Measurements from ENCODE around the gene ZBTB16. TPM values are rescaled to one million over a fixed set of nuclear protein-coding genes. Genes with fewer than 3 reads are reported as not detected.

ZBTB16 gene
- total and polyA plus RNA-seq, 4 donors = 21.4 to 224 (median 102) TPM

DNA sequence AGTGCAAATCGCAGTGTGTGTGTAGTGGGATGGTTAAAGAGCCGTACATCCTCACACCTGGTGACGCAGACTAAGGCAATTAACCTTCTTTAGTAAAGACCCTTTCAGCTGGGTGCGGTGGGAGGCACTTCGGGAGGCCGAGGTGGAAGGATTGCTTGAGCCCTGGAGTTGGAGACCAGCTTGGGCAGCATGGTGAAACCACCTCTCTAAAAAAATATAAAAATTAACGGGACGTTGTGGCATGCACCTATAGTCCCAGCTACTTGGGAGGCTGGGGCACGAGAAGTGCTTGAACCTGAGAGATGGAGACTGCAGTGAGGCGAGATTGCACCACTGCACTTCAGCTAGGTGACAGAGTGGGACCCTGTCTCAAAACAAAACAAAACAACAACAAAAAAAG is 31.5 kb downstream of the ZBTB16 start:
- Histone ChIP-seq H3K36me3 (ENCODE audit: control insufficient read depth in 4 of 4, insufficient read depth in 4 of 4, low read length in 4 of 4) (peaks cover 0 to 25% (median 6%) of the 10 kb centered on the region in 4 donors), H3K27ac (ENCODE audit: low read depth in 1 of 2, low read length in 1 of 2) (peak overlapping the region in 1 of 2 donors; percentile 49), H3K4me3 (no peak overlapping the region), H3K9ac (ENCODE audit: insufficient read depth in 1 of 2, low read length in 2 of 2) (no peak overlapping the region), H3K4me1 (ENCODE audit: control insufficient read depth in 5 of 5, insufficient read depth in 5 of 5, low read length in 5 of 5) (peaks cover 7 to 51% (median 23%) of the 10 kb centered on the region in 5 donors), H3K9me3 (ENCODE audit: control insufficient read depth in 4 of 4, insufficient read depth in 3 of 4, low read length in 3 of 4) (peaks cover 0 to 2% (median 0%) of the 10 kb centered on the region in 4 donors), H3K27me3 (ENCODE audit: control insufficient read depth in 3 of 3, insufficient read depth in 3 of 3, low read length in 2 of 3) (no peaks in the 10 kb centered on the region)
- no peak for DNase-seq
- 75 to 87% methylated on average over 10 of the region's 10 CpGs for WGBS, 2 donors
- ATAC-seq (ENCODE audit: insufficient read depth, low FRiP score) = no peak
- TF ChIP-seq, protein P1, sequence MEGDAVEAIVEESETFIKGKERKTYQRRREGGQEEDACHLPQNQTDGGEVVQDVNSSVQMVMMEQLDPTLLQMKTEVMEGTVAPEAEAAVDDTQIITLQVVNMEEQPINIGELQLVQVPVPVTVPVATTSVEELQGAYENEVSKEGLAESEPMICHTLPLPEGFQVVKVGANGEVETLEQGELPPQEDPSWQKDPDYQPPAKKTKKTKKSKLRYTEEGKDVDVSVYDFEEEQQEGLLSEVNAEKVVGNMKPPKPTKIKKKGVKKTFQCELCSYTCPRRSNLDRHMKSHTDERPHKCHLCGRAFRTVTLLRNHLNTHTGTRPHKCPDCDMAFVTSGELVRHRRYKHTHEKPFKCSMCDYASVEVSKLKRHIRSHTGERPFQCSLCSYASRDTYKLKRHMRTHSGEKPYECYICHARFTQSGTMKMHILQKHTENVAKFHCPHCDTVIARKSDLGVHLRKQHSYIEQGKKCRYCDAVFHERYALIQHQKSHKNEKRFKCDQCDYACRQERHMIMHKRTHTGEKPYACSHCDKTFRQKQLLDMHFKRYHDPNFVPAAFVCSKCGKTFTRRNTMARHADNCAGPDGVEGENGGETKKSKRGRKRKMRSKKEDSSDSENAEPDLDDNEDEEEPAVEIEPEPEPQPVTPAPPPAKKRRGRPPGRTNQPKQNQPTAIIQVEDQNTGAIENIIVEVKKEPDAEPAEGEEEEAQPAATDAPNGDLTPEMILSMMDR (IDR thresholded peaks at IDR 0.05; ENCODE audit: control extremely low read depth, extremely low read depth) = no peak

GRCh38 chr11:114091516-114092397 is 32.2 kb downstream of the ZBTB16 start:
- Histone ChIP-seq H3K36me3 (ENCODE audit: control insufficient read depth in 4 of 4, insufficient read depth in 4 of 4, low read length in 4 of 4) (peaks cover 0 to 20% (median 6%) of the 10 kb centered on the region in 4 donors), H3K27ac (ENCODE audit: low read depth in 1 of 2, low read length in 1 of 2) (peak overlapping the region in 1 of 2 donors; percentile 72), H3K9ac (ENCODE audit: insufficient read depth in 1 of 2, low read length in 2 of 2) (no peak overlapping the region), H3K27me3 (ENCODE audit: control insufficient read depth in 3 of 3, insufficient read depth in 3 of 3, low read length in 2 of 3) (peaks cover 0 to 2% (median 0%) of the 10 kb centered on the region in 3 donors), H3K4me3 (no peak overlapping the region), H3K4me1 (ENCODE audit: control insufficient read depth in 5 of 5, insufficient read depth in 5 of 5, low read length in 5 of 5) (peaks cover 8 to 48% (median 23%) of the 10 kb centered on the region in 5 donors), H3K9me3 (ENCODE audit: control insufficient read depth in 4 of 4, insufficient read depth in 3 of 4, low read length in 3 of 4) (no peaks in the 10 kb centered on the region)
- TF ChIP-seq, protein P1 (IDR thresholded peaks at IDR 0.05; ENCODE audit: control extremely low read depth, extremely low read depth) = no peak
- ATAC-seq (ENCODE audit: insufficient read depth, low FRiP score) = no peak
- no peak for DNase-seq
- 53 to 55% methylated on average over 17 of the region's 17 CpGs for WGBS, 2 donors

DNA sequence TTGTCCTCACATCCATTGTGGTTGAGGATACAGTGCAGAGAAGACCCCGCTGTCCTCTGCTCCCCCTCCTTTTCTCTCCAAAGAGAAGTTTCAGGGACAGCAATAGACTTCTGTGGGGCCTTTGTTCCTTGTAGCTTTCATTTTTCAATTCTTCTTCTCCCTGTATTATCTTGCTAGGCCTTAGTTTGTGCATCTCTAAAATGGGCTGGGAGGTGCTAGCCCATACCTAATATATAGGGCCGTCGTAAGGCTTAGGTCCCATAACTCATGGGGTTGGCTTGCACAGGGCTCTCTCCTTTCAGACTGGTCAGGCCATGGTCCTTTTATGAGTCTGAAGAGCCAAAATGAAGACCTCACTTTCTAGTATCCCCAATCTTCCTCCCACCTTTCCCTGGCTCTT is 33.0 kb downstream of the ZBTB16 start:
- H3K4me3 ChIP-seq = no peak overlapping the region

More for the DNA sequence above, 33.0 kb downstream of the ZBTB16 start:
- TF ChIP-seq, protein P1 (IDR thresholded peaks at IDR 0.05; ENCODE audit: control extremely low read depth, extremely low read depth) = no peak
- ATAC-seq (ENCODE audit: insufficient read depth, low FRiP score) = no peak
- Histone ChIP-seq H3K27ac (ENCODE audit: low read depth in 1 of 2, low read length in 1 of 2) (peak overlapping the region in 1 of 2 donors; percentile 72), H3K27me3 (ENCODE audit: control insufficient read depth in 3 of 3, insufficient read depth in 3 of 3, low read length in 2 of 3) (peaks cover 0 to 2% (median 0%) of the 10 kb centered on the region in 3 donors), H3K9me3 (ENCODE audit: control insufficient read depth in 4 of 4, insufficient read depth in 3 of 4, low read length in 3 of 4) (no peaks in the 10 kb centered on the region), H3K36me3 (ENCODE audit: control insufficient read depth in 4 of 4, insufficient read depth in 4 of 4, low read length in 4 of 4) (peaks cover 0 to 16% (median 2%) of the 10 kb centered on the region in 4 donors), H3K4me1 (ENCODE audit: control insufficient read depth in 5 of 5, insufficient read depth in 5 of 5, low read length in 5 of 5) (peaks cover 8 to 44% (median 25%) of the 10 kb centered on the region in 5 donors), H3K9ac (ENCODE audit: insufficient read depth in 1 of 2, low read length in 2 of 2) (no peak overlapping the region)
- no peak for DNase-seq
- 92 to 95% methylated on average over 3 of the region's 3 CpGs for WGBS, 2 donors
